GM10266 (cell line): ENCODE data around the gene PPFIBP2.
A peak's percentile ranks its signal among the peaks of the same experiment; 100 is the strongest.

Source experiments
- DNase-seq: peaks from one replicate; pipeline ENCODE4 v3.0.0; 2012; ENCODE audit errors: extremely low spot score
- CTCF ChIP-seq: IDR thresholded peaks from 2 replicates; pipeline ENCODE4 v1.5.1; 2012; ENCODE audit warnings: mild to moderate bottlenecking, low read depth; ENCODE audit not compliant: control insufficient read depth, insufficient read depth; ENCODE audit errors: missing control alignments

Gene PPFIBP2

GRCh38 chr11:7577291-7578190, 63.7 kb downstream of the PPFIBP2 start:
- DNase-seq = peak; percentile 17
- no peak for TF ChIP-seq CTCF

GRCh38 chr11:7578276-7578955, 64.6 kb downstream of the PPFIBP2 start:
- TF ChIP-seq CTCF = no peak
- no peak for DNase-seq

GRCh38 chr11:7579361-7579791, 65.6 kb downstream of the PPFIBP2 start:
- no peak for DNase-seq
- no peak for TF ChIP-seq CTCF

GRCh38 chr11:7581021-7581590, 67.3 kb downstream of the PPFIBP2 start:
- no peak for DNase-seq
- no peak for TF ChIP-seq CTCF

GRCh38 chr11:7582338-7582985, 68.7 kb downstream of the PPFIBP2 start:
- TF ChIP-seq CTCF = no peak
- DNase-seq = no peak

- no peak for DNase-seq
- no peak for TF ChIP-seq CTCF
Measured at GRCh38 chr11:7583248-7583647, 69.4 kb downstream of the PPFIBP2 start.
